ENCODE data around the gene UEVLD. TPM values are rescaled to one million over a fixed set of nuclear protein-coding genes. Genes with fewer than 3 reads are reported as not detected.

The UEVLD gene
- polyA plus RNA-seq, 1 donor (not counting 4 experiments of a cell fraction or from before 2014, with no cell fraction given), result 34.2 TPM

- Histone ChIP-seq H3K9me1 (ENCODE audit: control insufficient read depth, extremely low read depth, insufficient read depth, low read length) (no peaks in the 10 kb centered on the region), H3K4me3 (ENCODE audit: control insufficient read depth in 2 of 3, extremely low read depth in 1 of 3, insufficient read depth in 2 of 3, low read depth in 1 of 3, low read length in 3 of 3) (no peak overlapping the region), H3K4me1 (ENCODE audit: control insufficient read depth, extremely low read depth, insufficient read depth, low read length) (no peaks in the 10 kb centered on the region), H3K9ac (ENCODE audit: control insufficient read depth, extremely low read depth, insufficient read depth, low read length) (no peak overlapping the region), H3K27ac (ENCODE audit: control insufficient read depth, insufficient read depth, low read length) (no peak overlapping the region), H3K4me2 (ENCODE audit: control insufficient read depth, extremely low read depth, insufficient read depth, low read depth, low read length) (no peak overlapping the region), H3K9me3 (ENCODE audit: control insufficient read depth, low read depth, low read length) (no peaks in the 10 kb centered on the region), H3K79me2 (ENCODE audit: control insufficient read depth, insufficient read depth, low read length) (no peaks in the 10 kb centered on the region), H3K27me3 (ENCODE audit: control insufficient read depth, extremely low read depth, insufficient read depth, low read length) (no peaks in the 10 kb centered on the region), H4K20me1 (ENCODE audit: control insufficient read depth, extremely low read depth, insufficient read depth, low read length) (no peaks in the 10 kb centered on the region), H3K36me3 (ENCODE audit: control insufficient read depth in 2 of 2, extremely low read depth in 1 of 2, insufficient read depth in 2 of 2, low read length in 2 of 2) (peaks cover under 1 to 11% of the 10 kb centered on the region in 2 experiments), H2AFZ (ENCODE audit: control insufficient read depth, low read length) (no peak overlapping the region)
- TF ChIP-seq EZH2 (IDR thresholded peaks at IDR 0.05; ENCODE audit: low read length), result no peak
- TF ChIP-seq CTCF (optimal IDR thresholded peaks at IDR 0.05 in 1 of 3, IDR thresholded peaks at IDR 0.05 in 1 of 3, conservative IDR thresholded peaks at IDR 0.05 in 1 of 3; ENCODE audit: extremely low read depth in 1 of 3, insufficient read depth in 2 of 3, low read length in 3 of 3), result no peak
- FAIRE-seq (no peak), DNase-seq (ENCODE audit: low read depth, low spot score) (no peak)
- dilution Hi-C loops (cut with MboI; ENCODE audit: extremely low pct_ligation_motif_present, low sequenced_read_pairs), result no loop called here
Measured at GRCh38 chr11:18501629-18502028, 86.9 kb downstream of the UEVLD start.

- Histone ChIP-seq H4K20me1 (ENCODE audit: control insufficient read depth, extremely low read depth, insufficient read depth, low read length) (no peaks in the 10 kb centered on the region), H3K9me3 (ENCODE audit: control insufficient read depth, low read depth, low read length) (no peaks in the 10 kb centered on the region), H3K4me2 (ENCODE audit: control insufficient read depth, extremely low read depth, insufficient read depth, low read depth, low read length) (no peak overlapping the region), H3K27ac (ENCODE audit: control insufficient read depth, insufficient read depth, low read length) (no peak overlapping the region), H3K36me3 (ENCODE audit: control insufficient read depth in 2 of 2, extremely low read depth in 1 of 2, insufficient read depth in 2 of 2, low read length in 2 of 2) (peaks cover 7 to 11% of the 10 kb centered on the region in 2 experiments), H3K4me3 (ENCODE audit: control insufficient read depth in 2 of 3, extremely low read depth in 1 of 3, insufficient read depth in 2 of 3, low read depth in 1 of 3, low read length in 3 of 3) (no peak overlapping the region), H2AFZ (ENCODE audit: control insufficient read depth, low read length) (no peak overlapping the region), H3K4me1 (ENCODE audit: control insufficient read depth, extremely low read depth, insufficient read depth, low read length) (no peaks in the 10 kb centered on the region), H3K9me1 (ENCODE audit: control insufficient read depth, extremely low read depth, insufficient read depth, low read length) (no peaks in the 10 kb centered on the region), H3K9ac (ENCODE audit: control insufficient read depth, extremely low read depth, insufficient read depth, low read length) (no peak overlapping the region), H3K27me3 (ENCODE audit: control insufficient read depth, extremely low read depth, insufficient read depth, low read length) (no peaks in the 10 kb centered on the region), H3K79me2 (ENCODE audit: control insufficient read depth, insufficient read depth, low read length) (no peaks in the 10 kb centered on the region)
- TF ChIP-seq CTCF (optimal IDR thresholded peaks at IDR 0.05 in 1 of 3, IDR thresholded peaks at IDR 0.05 in 1 of 3, conservative IDR thresholded peaks at IDR 0.05 in 1 of 3; ENCODE audit: extremely low read depth in 1 of 3, insufficient read depth in 2 of 3, low read length in 3 of 3) (no peak), EZH2 (IDR thresholded peaks at IDR 0.05; ENCODE audit: low read length) (no peak)
- dilution Hi-C loops (cut with MboI; ENCODE audit: extremely low pct_ligation_motif_present, low sequenced_read_pairs), result no loop called here
- DNase-seq (ENCODE audit: low read depth, low spot score) (no peak), FAIRE-seq (no peak)
Measured at GRCh38 chr11:18498039-18498438, 90.5 kb downstream of the UEVLD start.

Measured in keratinocyte (primary cell).